NCI-H69 (cell line): ENCODE data around the gene CSKMT.
"Not testable (repeated sequence)": the region's sequence is repeated elsewhere in the genome, so short reads cannot be mapped to it uniquely, and the experiment has no call there.

ENCODE experiments used
- DNase-seq: peaks from one replicate; lab custom pipeline; 2025; lab: John Stamatoyannopoulos, UW

The CSKMT gene, protein sequence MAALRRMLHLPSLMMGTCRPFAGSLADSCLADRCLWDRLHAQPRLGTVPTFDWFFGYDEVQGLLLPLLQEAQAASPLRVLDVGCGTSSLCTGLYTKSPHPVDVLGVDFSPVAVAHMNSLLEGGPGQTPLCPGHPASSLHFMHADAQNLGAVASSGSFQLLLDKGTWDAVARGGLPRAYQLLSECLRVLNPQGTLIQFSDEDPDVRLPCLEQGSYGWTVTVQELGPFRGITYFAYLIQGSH

DNA sequence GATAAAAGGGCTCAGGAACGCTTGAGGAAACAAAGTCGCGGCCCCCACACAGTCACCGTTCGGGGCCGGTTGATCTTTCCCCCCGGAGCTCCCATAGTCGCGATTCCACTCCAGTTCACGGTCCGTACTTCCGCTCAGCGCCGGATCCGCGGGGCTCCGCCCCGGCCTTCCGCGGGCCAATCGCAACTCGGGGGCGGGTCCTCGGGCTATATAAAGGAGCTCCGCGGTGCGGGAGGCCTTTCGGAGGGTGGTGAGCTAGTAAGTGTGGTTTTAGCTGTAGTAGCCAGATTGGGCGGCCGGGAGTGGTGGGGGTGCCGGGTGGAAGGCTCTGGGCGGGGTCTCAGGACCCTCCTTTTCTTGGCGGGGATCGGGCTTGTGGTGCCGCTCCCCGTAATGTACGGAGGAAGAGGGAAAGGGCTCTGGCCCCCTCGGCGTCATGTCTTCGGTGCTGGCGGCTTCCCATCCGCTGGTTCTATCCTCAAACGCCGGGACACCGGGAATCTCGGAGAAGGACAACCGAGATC is at the start of gene CSKMT, which contains the start of gene C11orf98:
CSKMT (plus strand) TSS at position 238 of the 524 bp plus-strand sequence. CDS start 568 bp downstream, outside the sequence.
C11orf98 (minus strand) TSS at position 136 of the 524 bp plus-strand sequence; CDS start at position 95, 41 bp downstream.
- peak; percentile 97 for DNase-seq

- no peak for DNase-seq
These were observed 49.6 kb upstream of the CSKMT start for GRCh38 chr11:62615521-62615920.

DNA sequence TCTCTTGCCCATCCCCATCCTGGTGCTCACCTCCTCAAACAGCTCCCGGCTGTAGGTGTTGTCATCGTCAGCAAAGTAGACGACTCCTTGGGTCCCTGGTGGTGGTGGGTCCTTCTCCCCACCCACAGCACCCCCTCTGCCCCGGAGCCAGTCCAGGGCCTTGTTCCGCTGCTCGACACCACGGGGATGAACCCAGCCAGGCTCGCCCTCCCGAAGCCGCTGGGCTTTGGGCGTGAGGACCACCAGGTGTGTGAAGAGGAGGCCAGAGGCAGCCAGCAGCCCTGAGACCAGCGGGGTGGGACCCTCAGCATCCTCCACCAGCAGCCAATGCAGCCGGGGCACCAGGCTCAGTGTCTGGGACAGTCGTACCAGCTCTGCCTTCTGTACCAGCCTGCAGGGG is 48.2 kb upstream of the CSKMT start:
- DNase-seq = not testable (repeated sequence)

GRCh38 chr11:62621027-62621566 is 44.0 kb upstream of the CSKMT start:
- no peak for DNase-seq

DNA sequence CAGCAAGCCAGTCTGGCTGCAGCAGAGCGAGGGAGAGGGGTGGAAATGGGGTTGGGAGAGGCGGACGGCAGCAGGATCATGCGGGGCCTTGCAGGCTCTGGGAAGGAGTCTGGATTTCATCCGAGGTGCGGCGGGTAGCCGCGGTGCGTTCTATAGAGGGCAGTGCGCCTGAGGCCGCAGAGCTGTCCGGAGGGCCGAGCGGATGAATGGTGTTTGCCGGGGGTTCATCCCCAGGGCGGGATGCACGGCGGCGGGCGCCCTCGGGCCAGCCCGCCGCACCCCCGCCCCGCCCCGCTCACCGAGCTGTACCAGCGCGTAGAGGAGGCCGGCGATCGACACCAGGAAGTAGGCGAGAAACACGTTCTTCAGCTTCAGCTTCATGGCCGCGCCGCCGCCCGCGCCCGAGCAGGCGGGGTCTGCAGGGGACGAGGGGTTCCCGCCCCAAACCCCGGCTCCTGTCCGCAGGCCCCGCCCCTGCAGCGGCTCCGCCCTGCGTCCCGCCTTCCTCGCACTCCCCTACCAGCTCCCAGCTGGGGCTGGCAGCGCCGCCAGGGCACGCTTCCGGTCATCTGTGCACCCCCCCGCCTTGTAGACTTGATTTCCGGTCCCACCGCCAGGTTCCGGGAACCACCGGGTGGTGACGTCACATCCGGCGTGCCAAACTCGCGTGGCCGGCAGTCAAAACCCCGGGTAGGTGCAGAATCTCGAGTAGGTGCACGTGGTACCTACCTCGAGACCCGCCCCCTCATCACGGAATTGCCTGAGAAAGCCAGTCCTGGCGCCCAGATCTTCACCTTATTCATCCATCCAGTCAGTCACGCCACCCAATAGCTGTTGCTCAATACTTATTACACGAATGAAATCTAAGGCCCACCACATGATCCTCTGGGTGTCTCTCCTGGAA is 43.3 kb upstream of the CSKMT start, which contains the start of gene B3GAT3:
B3GAT3 (minus strand) TSS at position 420 of the 904 bp plus-strand sequence; CDS start at position 381, 39 bp downstream.
- DNase-seq = peak; percentile 100

GRCh38 chr11:62622476-62623089 is 42.5 kb upstream of the CSKMT start:
- DNase-seq = no peak

GRCh38 chr11:62627713-62628112 is 37.4 kb upstream of the CSKMT start:
- no peak for DNase-seq

- DNase-seq = no peak
These were observed 32.6 kb upstream of the CSKMT start for GRCh38 chr11:62632492-62632891.

DNA sequence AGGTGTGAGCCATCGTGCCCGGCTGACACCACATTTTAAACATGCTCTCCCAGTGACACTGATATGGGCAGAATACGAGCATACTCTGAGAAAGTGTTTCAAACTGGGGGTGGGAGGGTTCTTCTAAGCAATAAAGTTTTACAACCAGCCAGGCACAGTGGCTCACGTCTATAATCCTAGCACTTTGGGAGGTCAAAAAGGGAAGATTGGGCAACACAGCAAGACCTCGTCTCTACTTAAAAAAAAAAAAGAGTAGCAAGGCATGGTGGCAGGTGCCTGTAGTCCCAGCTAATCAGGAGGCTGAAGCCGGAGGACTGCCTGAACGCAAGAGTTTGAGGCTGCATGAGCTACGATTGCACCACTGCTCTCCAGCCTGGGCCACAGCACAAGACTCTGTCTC is 20.9 kb upstream of the CSKMT start:
- DNase-seq = no peak

DNA sequence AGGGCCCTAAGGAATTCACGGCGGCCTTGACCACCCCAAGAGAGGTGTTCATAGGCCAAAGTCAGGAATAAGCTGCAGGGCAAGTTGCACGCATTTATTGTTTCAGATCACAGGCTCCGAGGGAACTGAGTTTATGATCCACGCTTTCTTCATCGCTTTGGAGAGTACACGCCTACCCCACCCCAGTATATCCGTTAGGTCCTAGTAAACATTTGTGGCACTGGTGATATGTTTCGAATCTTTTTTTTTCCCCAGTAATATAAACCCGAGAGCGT is 19.5 kb upstream of the CSKMT start:
- DNase-seq = peak; percentile 45

DNA sequence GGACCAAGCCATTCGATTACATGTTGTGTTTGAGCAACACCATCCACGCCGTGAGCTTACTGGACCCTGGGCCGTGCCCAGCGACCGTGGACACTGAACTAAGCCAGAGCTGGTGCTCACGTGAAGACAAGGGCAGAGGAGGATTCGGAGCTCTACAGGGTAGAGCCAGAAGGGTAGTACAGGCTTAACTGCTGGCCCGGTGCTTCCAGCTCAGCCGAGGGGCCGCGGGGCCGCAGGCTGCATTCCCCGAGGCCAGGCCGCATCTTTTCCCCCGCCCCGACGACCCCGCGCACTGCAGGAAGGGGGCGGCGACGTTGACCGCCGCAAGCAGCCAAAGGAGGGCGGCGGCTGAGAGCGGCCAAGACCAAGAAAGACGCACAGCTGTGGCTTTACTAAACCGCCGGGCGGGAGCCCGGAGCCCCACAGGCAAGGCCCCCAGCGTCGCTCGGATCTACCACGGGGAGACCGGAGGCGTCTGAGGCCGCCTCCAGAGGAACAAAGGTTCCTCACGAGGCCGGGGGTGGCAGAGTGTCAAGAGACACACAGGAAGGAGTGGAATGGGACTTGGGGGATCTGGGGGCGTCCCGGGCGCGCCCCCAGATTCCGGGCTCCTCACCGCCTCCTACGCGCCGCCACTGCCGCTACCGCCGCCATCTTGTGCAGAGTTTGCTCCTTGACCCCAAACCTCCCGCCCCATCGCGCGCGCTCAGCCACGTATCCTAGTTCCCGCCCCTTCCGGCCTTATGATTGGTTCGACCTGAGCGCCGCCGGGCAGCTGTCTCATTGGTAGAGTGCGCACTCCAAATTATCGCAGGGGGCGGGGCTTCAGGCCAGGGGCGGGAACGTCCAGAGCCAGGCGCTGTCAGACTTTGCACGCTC is 18.9 kb upstream of the CSKMT start, which contains the start of gene GANAB:
GANAB (minus strand) TSS at position 668 of the 879 bp plus-strand sequence; CDS start at position 654, 14 bp downstream.
- peak; percentile 99 for DNase-seq

GRCh38 chr11:62646825-62647608 is 18.1 kb upstream of the CSKMT start:
- peak; percentile 51 for DNase-seq

DNA sequence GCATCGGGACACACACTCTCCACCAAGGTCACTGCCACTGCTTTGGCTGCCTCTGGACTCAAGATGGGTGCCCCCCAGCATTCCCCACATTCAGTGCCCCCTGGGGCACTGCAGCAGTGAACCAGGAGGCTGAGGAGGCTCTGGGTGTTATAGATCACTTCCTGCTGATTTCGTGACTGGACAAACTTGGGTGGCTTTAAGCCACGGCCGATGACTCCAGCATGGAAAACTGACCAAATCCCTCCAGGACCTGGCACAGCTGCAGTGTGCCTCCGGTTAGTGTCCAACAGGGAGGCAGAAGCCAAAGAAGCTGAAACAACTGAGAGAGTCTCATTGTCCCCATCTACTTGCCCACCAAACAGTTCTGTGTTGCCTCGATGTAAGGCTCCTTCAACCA is 17.5 kb upstream of the CSKMT start:
- no peak for DNase-seq

- no peak for DNase-seq
These were observed 16.7 kb upstream of the CSKMT start for GRCh38 chr11:62648185-62648966.

DNA sequence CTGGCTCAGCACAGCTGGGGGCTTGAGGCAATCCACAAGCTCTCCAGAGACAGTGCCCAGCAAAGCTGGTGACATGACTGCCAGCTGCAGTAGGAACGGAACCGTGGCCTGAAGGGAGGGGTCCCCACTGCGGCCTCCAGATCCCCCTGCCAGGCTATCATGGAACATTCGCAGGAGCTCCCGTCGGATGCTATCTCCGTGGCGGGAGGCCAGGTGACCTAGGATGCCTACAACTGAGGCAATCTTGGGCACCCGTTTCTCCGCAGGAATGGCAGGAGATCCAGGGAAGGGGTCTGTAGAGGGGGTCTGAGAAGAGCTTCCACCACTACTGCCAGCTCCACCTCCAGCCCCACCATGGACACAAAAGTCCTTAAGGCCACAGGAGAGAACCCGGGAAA is 16.1 kb upstream of the CSKMT start:
- no peak for DNase-seq

GRCh38 chr11:62649486-62649885 is 15.6 kb upstream of the CSKMT start:
- DNase-seq = no peak

DNA sequence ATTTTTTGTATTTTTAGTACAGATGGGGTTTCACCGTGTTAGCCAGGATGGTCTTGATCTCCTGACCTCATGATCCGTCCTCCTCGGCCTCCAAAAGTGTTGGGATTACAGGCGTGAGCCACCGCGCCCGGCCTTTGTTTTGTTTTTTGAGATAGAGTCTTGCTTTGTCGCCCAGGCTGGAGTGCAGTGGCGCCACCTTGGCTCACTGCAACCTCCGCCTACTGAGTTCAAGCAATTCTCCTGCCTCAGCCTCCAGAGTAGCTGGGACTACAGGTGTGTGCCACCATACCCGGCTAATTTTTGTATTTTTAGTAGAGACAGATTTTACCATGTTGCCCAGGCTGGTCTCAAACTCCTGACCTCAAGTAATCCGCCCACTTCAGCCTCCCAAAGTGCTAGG is 14.8 kb upstream of the CSKMT start:
- not testable (repeated sequence) for DNase-seq

- no peak for DNase-seq
These were observed 12.7 kb upstream of the CSKMT start for GRCh38 chr11:62652161-62653006.
